Esophagus squamous epithelium (tissue), 5 donors: ENCODE measurements around the gene SYNPO. TPM values are rescaled to one million over a fixed set of nuclear protein-coding genes. Genes with fewer than 3 reads are reported as not detected.

Source experiments
- DNase-seq: peaks from one replicate; lab custom pipeline; 2025; lab: John Stamatoyannopoulos, UW
- H3K27ac ChIP-seq, 4 donors: fragments of 200-600 bp; sonication (generic); one replicate each; pipeline ENCODE4 v1.5.1; 2016 to 2019; ENCODE audit warnings: mild to moderate bottlenecking in 1 of 4
- H3K27me3 ChIP-seq, 4 donors: fragments of 200-600 bp; sonication (generic); 1 replicate in 3 of 4; 2 replicates in 1 of 4; pipeline versions ENCODE4 v1.5.1 to v1.6.0; 2017 to 2021; ENCODE audit warnings: antibody characterized with exemption in 1 of 4
- H3K36me3 ChIP-seq, 3 donors: fragments of 200-600 bp; sonication (generic); one replicate each; pipeline ENCODE4 v1.5.1; 2016 to 2019
- H3K4me1 ChIP-seq, 3 donors: fragments of 200-600 bp; sonication (generic); one replicate each; pipeline ENCODE4 v1.5.1; 2017 to 2019
- H3K4me3 ChIP-seq, 4 donors: fragments of 200-600 bp; sonication (generic); 1 replicate in 3 of 4; 2 replicates in 1 of 4; pipeline ENCODE4 v1.5.1; 2016 to 2019; ENCODE audit warnings: mild to moderate bottlenecking in 2 of 4, moderate library complexity in 1 of 4
- H3K9me3 ChIP-seq, 3 donors: fragments of 200-600 bp; sonication (generic); one replicate each; pipeline ENCODE4 v1.5.1; 2016 to 2019
- CTCF ChIP-seq, 6 experiments: fragments of 450-650 bp in 4 of 6; fragments of 200-600 bp in 2 of 6; sonication (generic) in 2 of 6; IDR thresholded peaks; one replicate each; pipeline ENCODE4 v1.5.1; 2016 to 2019; ENCODE audit warnings: antibody characterized with exemption in 6 of 6, mild to moderate bottlenecking in 4 of 6, moderate library complexity in 4 of 6
- POLR2A ChIP-seq, 4 donors: fragments of 450-650 bp; IDR thresholded peaks; one replicate each; pipeline ENCODE4 v1.6.1; 2017; ENCODE audit warnings: antibody characterized with exemption in 4 of 4, mild to moderate bottlenecking in 4 of 4, moderate library complexity in 3 of 4
- WGBS, 2 donors: methylation state at CpG; one replicate each; pipeline ENCODE4 v1.1.5; 2018; 5-methylcytosine and 5-hydroxymethylcytosine counted together
- intact Hi-C: fragments of 100-400 bp; cut with DNase I; formaldehyde crosslinking; loops from one replicate; pipeline ENCODE4 v1.15.0; 2022
- total RNA-seq, 4 donors: library from RNA; depleted of rRNA; stranded (reverse); fragments of >200 nt; gene quantifications; one replicate each; pipeline ENCODE4 v1.1.0, GENCODE V29; 2016
- donor health status: DM: yes; HTN: yes; CAD: no.

Gene SYNPO
- total RNA-seq, 4 donors from 2014 or later: 2.5 to 8.8 (median 5.6) TPM

- Histone ChIP-seq H3K36me3 (no peaks in the 10 kb centered on the region), H3K9me3 (no peaks in the 10 kb centered on the region), H3K27me3 (no peaks in the 10 kb centered on the region), H3K4me1 (peaks cover 4 to 58% (median 31%) of the 10 kb centered on the region in 3 donors), H3K27ac (peak overlapping the region; percentile 59 to 79 (median 70)), H3K4me3 (peak overlapping the region; percentile 48 to 70 (median 53))
- 1 to 19% methylated on average over 5 to 13 of the region's 99 CpGs for WGBS, 2 donors
- TF ChIP-seq CTCF (IDR thresholded peaks at IDR 0.05) (peak; percentile 58 to 78 (median 61)), POLR2A (IDR thresholded peaks at IDR 0.05) (no peak)
- DNase-seq: no peak
- intact Hi-C loops: loop anchor here (5.0 kb wide), 1 partner anchor 94 kb away; no protein-coding TSS in a partner anchor
Measured at GRCh38 chr5:150656191-150657132, 16.0 kb downstream of the SYNPO start.

- 90 to 100% methylated on average over 4 of the region's 4 CpGs for WGBS, 2 donors
- no peak overlapping the region for H3K27ac ChIP-seq
- intact Hi-C loops: loop anchor here (5.0 kb wide), 1 partner anchor 96 kb away; no protein-coding TSS in a partner anchor
- no peak for DNase-seq
- no peaks in the 10 kb centered on the region for H3K27me3 ChIP-seq
- H3K9me3 ChIP-seq: no peaks in the 10 kb centered on the region
- H3K4me1 ChIP-seq: peaks cover 4 to 41% (median 21%) of the 10 kb centered on the region in 3 donors
- H3K4me3 ChIP-seq: no peak overlapping the region
- TF ChIP-seq CTCF (IDR thresholded peaks at IDR 0.05) (no peak), POLR2A (IDR thresholded peaks at IDR 0.05) (no peak)
- no peaks in the 10 kb centered on the region for H3K36me3 ChIP-seq
Measured at GRCh38 chr5:150658121-150658520, 17.7 kb downstream of the SYNPO start.

- TF ChIP-seq POLR2A (IDR thresholded peaks at IDR 0.05) (no peak), CTCF (IDR thresholded peaks at IDR 0.05) (no peak)
- no peak for DNase-seq
- Histone ChIP-seq H3K4me1 (peaks cover 4 to 35% (median 16%) of the 10 kb centered on the region in 3 donors), H3K4me3 (no peak overlapping the region), H3K27ac (peak overlapping the region in 1 of 4 donors; percentile 5), H3K27me3 (no peaks in the 10 kb centered on the region), H3K36me3 (no peaks in the 10 kb centered on the region), H3K9me3 (no peaks in the 10 kb centered on the region)
- 63 to 72% methylated on average over 3 of the region's 3 CpGs for WGBS, 2 donors
- intact Hi-C loops: loop anchor here (5.0 kb wide), 1 partner anchor 96 kb away; no protein-coding TSS in a partner anchor
Measured at GRCh38 chr5:150658699-150659265, 18.3 kb downstream of the SYNPO start.

- no peaks in the 10 kb centered on the region for H3K27me3 ChIP-seq
- WGBS, 2 donors: 75 to 92% methylated on average over 6 to 7 of the region's 11 CpGs
- H3K36me3 ChIP-seq: no peaks in the 10 kb centered on the region
- intact Hi-C loops: loop anchor here (5.0 kb wide), 1 partner anchor 97 kb away; no protein-coding TSS in a partner anchor
- TF ChIP-seq CTCF (IDR thresholded peaks at IDR 0.05) (no peak), POLR2A (IDR thresholded peaks at IDR 0.05) (no peak)
- no peak overlapping the region for H3K4me3 ChIP-seq
- DNase-seq: no peak
- peaks cover 4 to 33% (median 16%) of the 10 kb centered on the region in 3 donors for H3K4me1 ChIP-seq
- no peaks in the 10 kb centered on the region for H3K9me3 ChIP-seq
- no peak overlapping the region for H3K27ac ChIP-seq
Measured at GRCh38 chr5:150659360-150660107, 19.1 kb downstream of the SYNPO start.
